HepG2 (cell line): Measurements from ENCODE around the gene RPLP1. TPM values are rescaled to one million over a fixed set of nuclear protein-coding genes. Genes with fewer than 3 reads are reported as not detected.

Experiments
- GATAD2A ChIP-seq: IDR thresholded peaks from 2 replicates; pipeline ENCODE4 v1.6.1; 2016
- HNRNPUL1 ChIP-seq: fragments of 200-400 bp; formaldehyde crosslinking; IDR thresholded peaks from 2 replicates; pipeline ENCODE4 v1.6.1; 2017; ENCODE audit warnings: low read depth, mild to moderate bottlenecking, low read length, moderate library complexity
- MED8 ChIP-seq: sonication (generic); formaldehyde crosslinking; IDR thresholded peaks from 2 replicates; pipeline ENCODE4 v1.8.1; 2023; ENCODE audit warnings: mild to moderate bottlenecking, missing genetic modification reagents; ENCODE audit not compliant: insufficient replicate concordance
- NR2F1 ChIP-seq, 2 experiments: fragments of 450-650 bp in 1 of 2; formaldehyde crosslinking in 1 of 2; IDR thresholded peaks; 2 replicates each; pipeline versions ENCODE4 v1.5.0 to v1.6.1; 2016 to 2020; ENCODE audit warnings: mild to moderate bottlenecking in 1 of 2, missing compliant biosample characterization in 1 of 2, missing genetic modification reagents in 1 of 2, moderate library complexity in 1 of 2
- SIX1 ChIP-seq: sonication (generic); formaldehyde crosslinking; IDR thresholded peaks from 2 replicates; pipeline ENCODE4 v1.4.0; 2020; ENCODE audit warnings: missing genetic modification reagents, borderline replicate concordance
- ZBTB20 ChIP-seq: sonication (generic); formaldehyde crosslinking; IDR thresholded peaks from 2 replicates; pipeline ENCODE4 v1.8.1; 2023; ENCODE audit warnings: missing genetic modification reagents, low read depth, mild to moderate bottlenecking, borderline replicate concordance
- ZNF430 ChIP-seq: sonication (generic); formaldehyde crosslinking; IDR thresholded peaks from 2 replicates; pipeline ENCODE4 v1.9.0; 2021; ENCODE audit warnings: mild to moderate bottlenecking, missing genetic modification reagents
- ZNF607 ChIP-seq: sonication (generic); formaldehyde crosslinking; IDR thresholded peaks from 2 replicates; pipeline ENCODE4 v1.5.1; 2020; ENCODE audit warnings: missing genetic modification reagents, mild to moderate bottlenecking, borderline replicate concordance
- ZNF670 ChIP-seq: sonication (generic); formaldehyde crosslinking; IDR thresholded peaks from 2 replicates; pipeline ENCODE4 v1.8.0; 2022; ENCODE audit warnings: mild to moderate bottlenecking, missing genetic modification reagents, borderline replicate concordance
- ZNF777 ChIP-seq: sonication (generic); formaldehyde crosslinking; IDR thresholded peaks from 2 replicates; pipeline ENCODE4 v1.4.0; 2020; ENCODE audit warnings: missing genetic modification reagents
- ZZZ3 ChIP-seq: sonication (generic); formaldehyde crosslinking; IDR thresholded peaks from 2 replicates; pipeline ENCODE4 v1.4.0; 2020; ENCODE audit warnings: missing genetic modification reagents, mild to moderate bottlenecking, borderline replicate concordance
- polyA plus RNA-seq, 8 experiments: library from polyadenylated mRNA; depleted of rRNA in 3 of 8; stranded (reverse) in 7 of 8; unstranded in 1 of 8; fragments of >200 nt; fragmentation: Illumina TruSeq in 4 of 8; extraction: Trizol in 4 of 8; gene quantifications; 2 replicates each; pipeline versions ENCODE4 v1.2.1 to v1.2.3, GENCODE V29; 2011 to 2016; ENCODE audit warnings: low read depth in 4 of 8, missing spikeins in 1 of 8, mixed read lengths in 1 of 8; ENCODE audit not compliant: insufficient read depth in 1 of 8
- total RNA-seq, 5 experiments: library from RNA; depleted of rRNA; stranded (reverse); fragments of >200 nt; fragmentation: Illumina TruSeq; extraction: Trizol; gene quantifications; 2 replicates each; pipeline ENCODE4 v1.2.3, GENCODE V29; 2016; ENCODE audit warnings: low read depth in 1 of 5
- TF ChIP-seq, protein P1 (sequence below): IDR thresholded peaks from 2 replicates; pipeline ENCODE4 v1.6.1; 2016; ENCODE audit warnings: low read depth, control low read depth
- TF ChIP-seq, protein P2 (sequence below): sonication (generic); formaldehyde crosslinking; IDR thresholded peaks from 2 replicates; pipeline ENCODE4 v1.5.1; 2020; ENCODE audit warnings: missing genetic modification reagents, mild to moderate bottlenecking, borderline replicate concordance
- TF ChIP-seq, protein P3 (sequence below): sonication (generic); formaldehyde crosslinking; IDR thresholded peaks from 2 replicates; pipeline ENCODE4 v1.5.0; 2020; ENCODE audit warnings: mild to moderate bottlenecking, missing genetic modification reagents, moderate library complexity
- TF ChIP-seq, protein P4 (sequence below), 2 experiments: sonication (generic) in 1 of 2; formaldehyde crosslinking in 1 of 2; IDR thresholded peaks; 2 replicates each; pipeline versions ENCODE4 v1.4.0 to v1.6.1; 2016 to 2020; ENCODE audit warnings: borderline replicate concordance in 1 of 2, low read depth in 1 of 2, mild to moderate bottlenecking in 1 of 2, missing genetic modification reagents in 1 of 2
- TF ChIP-seq, protein P5 (sequence below): sonication (generic); formaldehyde crosslinking; IDR thresholded peaks from 2 replicates; pipeline ENCODE4 v1.4.0; 2020; ENCODE audit warnings: missing genetic modification reagents

The RPLP1 gene
- total and polyA plus RNA-seq, 2 of the 13 experiments (the other 11 are each of a cell fraction or from before 2014, with no cell fraction given), result 817 to 929 TPM

DNA sequence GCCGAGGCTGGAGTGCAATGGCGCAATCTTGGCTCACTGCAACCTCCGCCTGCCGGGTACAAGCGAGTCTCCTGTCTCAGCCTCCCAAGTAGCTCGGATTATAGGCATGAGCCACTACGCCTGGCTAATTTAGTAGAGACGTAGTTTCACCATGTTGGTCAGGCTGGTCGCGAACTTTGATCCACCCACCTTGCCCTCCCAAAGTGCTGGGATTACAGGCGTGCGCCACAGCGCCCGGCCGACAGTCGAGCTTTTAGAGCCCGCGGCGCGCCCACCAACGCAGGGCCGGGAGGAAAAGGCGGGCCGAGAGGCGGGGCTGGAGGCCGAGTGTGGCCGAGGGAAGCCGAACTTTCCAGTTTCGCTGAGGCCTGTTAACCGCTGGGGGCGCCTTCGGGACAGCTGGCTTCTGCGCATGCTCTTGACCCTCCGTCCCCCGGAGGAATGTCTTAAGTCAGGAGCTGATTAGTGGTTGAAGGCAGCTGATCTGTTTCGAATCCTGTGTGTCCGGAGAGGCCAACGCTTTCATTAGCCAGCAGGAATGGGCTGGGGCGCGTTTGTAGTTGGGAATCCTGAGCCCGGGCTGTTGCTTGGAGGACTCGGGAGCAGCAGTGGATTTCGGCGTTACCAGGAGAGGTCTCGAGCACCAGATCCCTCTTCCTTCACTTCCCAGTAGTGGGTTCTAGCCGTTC is 10.0 kb downstream of the RPLP1 start (continued):
- TF ChIP-seq ZBTB20 (CRISPR knock-in tag) (0 out of 2 replicates have a peak, but pooled peaks have one; percentile 49), MED8 (CRISPR knock-in tag) (no peak), SIX1 (CRISPR knock-in tag) (no peak), ZNF430 (CRISPR knock-in tag) (0 out of 2 replicates have a peak, but pooled peaks have one; percentile 9), NR2F1 (CRISPR knock-in tag; IDR thresholded peaks at IDR 0.05) (no peak), ZZZ3 (CRISPR knock-in tag) (peak; percentile 74; the same call in 1 of the 2 replicates), GATAD2A (peak; percentile 37; the same call in 1 of the 2 replicates), ZNF670 (peak; percentile 27; the same call in 1 of the 2 replicates), HNRNPUL1 (no peak), ZNF777 (CRISPR knock-in tag) (peak; percentile 71; the same call in 1 of the 2 replicates), ZNF607 (CRISPR knock-in tag) (0 out of 2 replicates have a peak, but pooled peaks have one; percentile 27)
- TF ChIP-seq, protein P1, sequence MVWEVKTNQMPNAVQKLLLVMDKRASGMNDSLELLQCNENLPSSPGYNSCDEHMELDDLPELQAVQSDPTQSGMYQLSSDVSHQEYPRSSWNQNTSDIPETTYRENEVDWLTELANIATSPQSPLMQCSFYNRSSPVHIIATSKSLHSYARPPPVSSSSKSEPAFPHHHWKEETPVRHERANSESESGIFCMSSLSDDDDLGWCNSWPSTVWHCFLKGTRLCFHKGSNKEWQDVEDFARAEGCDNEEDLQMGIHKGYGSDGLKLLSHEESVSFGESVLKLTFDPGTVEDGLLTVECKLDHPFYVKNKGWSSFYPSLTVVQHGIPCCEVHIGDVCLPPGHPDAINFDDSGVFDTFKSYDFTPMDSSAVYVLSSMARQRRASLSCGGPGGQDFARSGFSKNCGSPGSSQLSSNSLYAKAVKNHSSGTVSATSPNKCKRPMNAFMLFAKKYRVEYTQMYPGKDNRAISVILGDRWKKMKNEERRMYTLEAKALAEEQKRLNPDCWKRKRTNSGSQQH (CRISPR knock-in tag), result no peak
- TF ChIP-seq, protein P2, sequence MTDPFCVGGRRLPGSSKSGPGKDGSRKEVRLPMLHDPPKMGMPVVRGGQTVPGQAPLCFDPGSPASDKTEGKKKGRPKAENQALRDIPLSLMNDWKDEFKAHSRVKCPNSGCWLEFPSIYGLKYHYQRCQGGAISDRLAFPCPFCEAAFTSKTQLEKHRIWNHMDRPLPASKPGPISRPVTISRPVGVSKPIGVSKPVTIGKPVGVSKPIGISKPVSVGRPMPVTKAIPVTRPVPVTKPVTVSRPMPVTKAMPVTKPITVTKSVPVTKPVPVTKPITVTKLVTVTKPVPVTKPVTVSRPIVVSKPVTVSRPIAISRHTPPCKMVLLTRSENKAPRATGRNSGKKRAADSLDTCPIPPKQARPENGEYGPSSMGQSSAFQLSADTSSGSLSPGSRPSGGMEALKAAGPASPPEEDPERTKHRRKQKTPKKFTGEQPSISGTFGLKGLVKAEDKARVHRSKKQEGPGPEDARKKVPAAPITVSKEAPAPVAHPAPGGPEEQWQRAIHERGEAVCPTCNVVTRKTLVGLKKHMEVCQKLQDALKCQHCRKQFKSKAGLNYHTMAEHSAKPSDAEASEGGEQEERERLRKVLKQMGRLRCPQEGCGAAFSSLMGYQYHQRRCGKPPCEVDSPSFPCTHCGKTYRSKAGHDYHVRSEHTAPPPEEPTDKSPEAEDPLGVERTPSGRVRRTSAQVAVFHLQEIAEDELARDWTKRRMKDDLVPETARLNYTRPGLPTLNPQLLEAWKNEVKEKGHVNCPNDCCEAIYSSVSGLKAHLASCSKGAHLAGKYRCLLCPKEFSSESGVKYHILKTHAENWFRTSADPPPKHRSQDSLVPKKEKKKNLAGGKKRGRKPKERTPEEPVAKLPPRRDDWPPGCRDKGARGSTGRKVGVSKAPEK, result no peak
- TF ChIP-seq, protein P3, sequence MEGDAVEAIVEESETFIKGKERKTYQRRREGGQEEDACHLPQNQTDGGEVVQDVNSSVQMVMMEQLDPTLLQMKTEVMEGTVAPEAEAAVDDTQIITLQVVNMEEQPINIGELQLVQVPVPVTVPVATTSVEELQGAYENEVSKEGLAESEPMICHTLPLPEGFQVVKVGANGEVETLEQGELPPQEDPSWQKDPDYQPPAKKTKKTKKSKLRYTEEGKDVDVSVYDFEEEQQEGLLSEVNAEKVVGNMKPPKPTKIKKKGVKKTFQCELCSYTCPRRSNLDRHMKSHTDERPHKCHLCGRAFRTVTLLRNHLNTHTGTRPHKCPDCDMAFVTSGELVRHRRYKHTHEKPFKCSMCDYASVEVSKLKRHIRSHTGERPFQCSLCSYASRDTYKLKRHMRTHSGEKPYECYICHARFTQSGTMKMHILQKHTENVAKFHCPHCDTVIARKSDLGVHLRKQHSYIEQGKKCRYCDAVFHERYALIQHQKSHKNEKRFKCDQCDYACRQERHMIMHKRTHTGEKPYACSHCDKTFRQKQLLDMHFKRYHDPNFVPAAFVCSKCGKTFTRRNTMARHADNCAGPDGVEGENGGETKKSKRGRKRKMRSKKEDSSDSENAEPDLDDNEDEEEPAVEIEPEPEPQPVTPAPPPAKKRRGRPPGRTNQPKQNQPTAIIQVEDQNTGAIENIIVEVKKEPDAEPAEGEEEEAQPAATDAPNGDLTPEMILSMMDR (CRISPR knock-in tag), result peak; percentile 93
- TF ChIP-seq, protein P4, sequence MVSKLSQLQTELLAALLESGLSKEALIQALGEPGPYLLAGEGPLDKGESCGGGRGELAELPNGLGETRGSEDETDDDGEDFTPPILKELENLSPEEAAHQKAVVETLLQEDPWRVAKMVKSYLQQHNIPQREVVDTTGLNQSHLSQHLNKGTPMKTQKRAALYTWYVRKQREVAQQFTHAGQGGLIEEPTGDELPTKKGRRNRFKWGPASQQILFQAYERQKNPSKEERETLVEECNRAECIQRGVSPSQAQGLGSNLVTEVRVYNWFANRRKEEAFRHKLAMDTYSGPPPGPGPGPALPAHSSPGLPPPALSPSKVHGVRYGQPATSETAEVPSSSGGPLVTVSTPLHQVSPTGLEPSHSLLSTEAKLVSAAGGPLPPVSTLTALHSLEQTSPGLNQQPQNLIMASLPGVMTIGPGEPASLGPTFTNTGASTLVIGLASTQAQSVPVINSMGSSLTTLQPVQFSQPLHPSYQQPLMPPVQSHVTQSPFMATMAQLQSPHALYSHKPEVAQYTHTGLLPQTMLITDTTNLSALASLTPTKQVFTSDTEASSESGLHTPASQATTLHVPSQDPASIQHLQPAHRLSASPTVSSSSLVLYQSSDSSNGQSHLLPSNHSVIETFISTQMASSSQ (IDR thresholded peaks at IDR 0.05; ENCODE audit: low read depth), result no peak
- TF ChIP-seq, protein P4 (CRISPR knock-in tag; IDR thresholded peaks at IDR 0.05; ENCODE audit: borderline replicate concordance), result no peak
- TF ChIP-seq, protein P5, sequence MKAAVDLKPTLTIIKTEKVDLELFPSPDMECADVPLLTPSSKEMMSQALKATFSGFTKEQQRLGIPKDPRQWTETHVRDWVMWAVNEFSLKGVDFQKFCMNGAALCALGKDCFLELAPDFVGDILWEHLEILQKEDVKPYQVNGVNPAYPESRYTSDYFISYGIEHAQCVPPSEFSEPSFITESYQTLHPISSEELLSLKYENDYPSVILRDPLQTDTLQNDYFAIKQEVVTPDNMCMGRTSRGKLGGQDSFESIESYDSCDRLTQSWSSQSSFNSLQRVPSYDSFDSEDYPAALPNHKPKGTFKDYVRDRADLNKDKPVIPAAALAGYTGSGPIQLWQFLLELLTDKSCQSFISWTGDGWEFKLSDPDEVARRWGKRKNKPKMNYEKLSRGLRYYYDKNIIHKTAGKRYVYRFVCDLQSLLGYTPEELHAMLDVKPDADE, result no peak
